HG03175 (cell line): ENCODE data around the gene ATG2A.
"Not testable (repeated sequence)": the region's sequence is repeated elsewhere in the genome, so short reads cannot be mapped to it uniquely, and the experiment has no call there.

Experiments
- ATAC-seq: cut with Tn5 transposase; IDR thresholded peaks from one replicate; pipeline ENCODE4 v1.9.1; 2021; ENCODE audit warnings: mild to moderate bottlenecking, moderate library complexity; ENCODE audit not compliant: unreplicated experiment

Gene ATG2A

GRCh38 chr11:64857485-64857884 is 59.5 kb downstream of the ATG2A start:
- ATAC-seq: no peak

DNA sequence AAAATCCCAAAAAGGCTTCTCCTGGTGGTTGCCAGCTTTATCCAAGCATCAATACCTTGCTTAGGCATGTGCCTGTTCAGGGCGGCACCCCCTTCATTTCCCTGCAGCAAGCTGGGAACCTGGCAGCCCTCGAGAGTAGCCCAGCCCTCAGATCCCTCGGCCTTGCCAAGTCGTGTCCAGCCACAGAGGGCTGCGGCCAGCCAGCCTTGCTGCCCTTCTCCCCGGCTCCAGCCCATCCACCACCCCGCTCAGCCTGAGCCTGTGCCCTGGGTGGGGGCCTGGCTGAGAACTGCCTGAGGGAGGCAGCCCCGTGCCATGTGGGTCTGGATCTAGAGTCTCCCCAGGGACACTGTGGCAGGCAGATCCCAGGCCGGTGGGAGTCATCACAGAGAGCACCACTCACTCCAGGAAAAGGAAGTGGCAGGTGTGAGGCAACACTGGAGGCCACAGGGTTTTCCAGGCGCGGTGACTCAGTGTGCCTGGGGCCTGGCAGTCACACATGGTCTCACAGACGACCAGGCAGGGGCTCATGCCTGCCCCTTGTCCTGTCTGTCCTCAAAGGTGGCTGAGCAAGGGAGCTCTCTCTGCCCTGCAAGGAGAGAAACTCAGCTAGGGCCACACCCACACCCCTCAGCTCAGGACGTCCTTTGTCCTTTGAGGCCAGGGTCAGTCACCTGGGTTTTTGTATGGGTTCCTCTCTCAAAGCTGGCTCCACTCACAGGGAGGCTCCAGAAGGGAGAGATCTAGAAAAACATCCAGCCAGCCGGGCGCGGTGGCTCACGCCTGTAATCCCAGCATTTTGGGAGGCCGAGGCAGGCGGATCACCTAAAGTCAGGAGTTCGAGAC is 60.4 kb downstream of the ATG2A start:
- no peak for ATAC-seq

DNA sequence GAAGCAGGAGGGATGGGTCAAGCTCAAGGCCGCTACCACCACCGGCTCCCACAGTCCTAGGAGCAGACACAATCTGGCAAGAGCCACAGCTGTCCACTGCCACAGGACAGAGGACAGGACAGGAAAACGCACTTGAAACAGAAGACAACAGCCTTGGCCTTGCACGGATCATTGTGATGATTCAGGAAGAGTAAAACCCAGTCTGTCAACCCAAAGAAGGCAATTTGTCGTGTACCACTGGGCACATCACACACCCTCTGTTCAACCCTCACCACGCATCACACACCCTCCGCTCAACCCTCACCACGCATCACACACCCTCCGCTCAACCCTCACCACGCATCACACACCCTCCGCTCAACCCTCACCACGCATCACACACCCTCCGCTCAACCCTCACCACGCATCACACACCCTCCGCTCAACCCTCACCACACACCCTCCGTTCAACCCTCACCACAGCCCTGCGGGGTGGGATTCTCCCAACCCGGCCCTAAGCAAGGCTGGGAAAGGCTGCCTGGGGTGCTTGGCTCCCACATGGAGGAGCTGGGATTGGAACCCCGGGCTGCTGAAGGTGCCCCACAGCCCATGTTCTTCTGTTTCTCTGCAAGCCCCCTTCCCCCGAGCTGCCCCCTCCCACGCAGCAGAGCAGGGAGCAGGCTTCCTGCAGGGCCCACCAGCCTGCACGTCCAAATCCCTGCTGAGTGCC is 61.3 kb downstream of the ATG2A start:
- no peak for ATAC-seq

GRCh38 chr11:64854534-64855502 is 62.2 kb downstream of the ATG2A start:
- ATAC-seq: no peak

- no peak for ATAC-seq
Measured at GRCh38 chr11:64854157-64854533, 62.9 kb downstream of the ATG2A start.

GRCh38 chr11:64853709-64854108 is 63.3 kb downstream of the ATG2A start:
- ATAC-seq: no peak

DNA sequence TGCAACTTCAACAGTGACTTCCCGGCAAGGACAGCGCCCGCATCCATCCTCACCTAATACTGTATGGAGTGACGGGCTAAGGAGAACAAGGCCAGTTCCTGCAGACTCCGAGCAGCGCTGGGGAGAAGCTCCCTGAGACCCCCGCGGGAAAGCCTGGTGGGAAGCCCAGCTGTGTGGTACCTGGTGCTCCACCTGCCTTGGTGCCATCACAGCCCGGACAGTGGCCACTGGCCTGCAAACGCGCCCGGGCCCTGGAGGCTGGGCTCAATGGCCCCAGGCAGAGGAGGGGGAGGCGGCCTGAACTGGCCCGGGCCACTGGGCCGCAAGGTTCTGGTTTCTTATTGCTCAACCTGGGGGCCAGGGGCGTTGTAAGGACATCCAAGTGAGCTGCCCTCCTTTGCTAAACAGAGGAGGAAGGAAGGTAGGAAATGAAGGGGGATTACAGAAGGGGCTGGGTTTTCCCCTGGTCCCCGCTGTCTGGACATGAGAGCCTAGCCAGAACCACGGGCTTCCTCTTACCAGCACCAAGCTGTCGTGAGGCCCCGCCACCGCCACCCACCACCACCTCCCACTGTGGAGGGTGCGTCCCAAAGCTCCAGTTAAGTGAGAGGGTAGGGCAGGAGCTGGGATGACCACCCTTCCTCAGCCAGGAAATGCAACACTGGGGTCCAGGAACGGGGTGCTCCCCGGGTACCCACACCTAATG is 64.1 kb downstream of the ATG2A start:
- no peak for ATAC-seq

GRCh38 chr11:64851831-64852351 is 65.1 kb downstream of the ATG2A start:
- peak; percentile 21 for ATAC-seq

DNA sequence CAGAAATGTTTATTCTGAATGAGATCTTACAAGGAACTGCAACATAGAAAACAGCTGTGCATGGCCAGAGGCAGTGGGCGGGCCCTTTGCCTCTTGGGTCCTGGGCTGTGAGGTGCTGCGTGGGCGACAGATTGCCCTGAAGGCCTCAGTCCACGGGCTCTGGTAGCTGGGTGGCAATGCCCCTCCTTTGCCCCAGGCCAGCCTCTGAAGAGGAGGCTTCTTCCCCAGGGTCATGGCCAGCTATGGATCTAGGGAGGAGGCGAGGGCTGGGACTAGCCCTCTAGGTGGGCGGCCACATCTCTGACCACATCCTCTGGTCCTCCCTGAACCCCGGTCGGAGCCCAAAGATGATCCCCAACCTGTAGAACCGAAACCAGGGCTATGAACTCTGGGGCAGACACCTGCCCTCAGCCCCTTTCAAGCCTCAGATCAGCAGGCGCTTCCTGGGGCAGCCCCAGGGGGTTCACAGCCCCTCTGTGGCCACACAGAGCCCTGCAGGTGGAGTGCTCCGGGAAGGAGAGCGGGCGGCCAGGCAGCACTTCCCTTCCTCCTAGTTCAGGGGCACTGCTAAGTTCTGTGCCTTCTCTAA is 65.9 kb downstream of the ATG2A start:
- ATAC-seq: peak; percentile 66

DNA sequence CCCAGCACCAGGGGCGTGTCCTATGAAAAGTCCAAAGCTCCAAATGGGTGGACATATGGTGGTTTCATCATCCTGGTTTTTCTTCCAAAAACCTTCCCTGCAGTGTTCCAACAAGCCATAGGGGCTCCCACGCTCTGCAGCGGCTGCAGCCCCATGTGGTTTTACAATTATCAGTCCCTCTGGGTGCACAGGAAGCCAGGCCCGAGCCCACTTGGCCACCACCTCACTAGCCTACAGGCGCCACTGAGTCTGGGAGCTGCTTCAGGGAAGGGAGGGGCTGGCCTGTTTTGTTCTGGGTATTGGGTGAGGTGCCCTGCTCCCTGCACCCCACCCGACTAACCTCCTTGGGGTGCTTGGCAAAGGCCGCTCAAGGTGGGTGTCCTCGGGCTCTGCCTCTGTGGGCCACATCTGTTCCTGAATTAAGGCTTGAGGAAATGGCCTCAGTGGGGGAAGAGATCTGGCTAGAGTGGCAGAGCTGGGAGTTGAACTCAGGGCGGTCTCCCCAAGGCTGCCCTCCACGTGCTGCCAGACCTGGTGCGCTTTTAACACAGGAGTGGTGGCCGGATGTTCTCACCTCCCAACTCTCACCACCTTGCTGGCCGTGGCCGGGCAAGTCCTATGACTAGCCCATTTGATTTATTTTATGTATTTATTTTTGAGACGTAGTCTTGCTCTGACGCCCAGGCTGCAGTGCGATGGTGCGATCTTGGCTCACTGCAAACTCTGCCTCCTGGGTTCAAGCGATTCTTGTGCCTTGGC is 67.2 kb downstream of the ATG2A start:
- ATAC-seq: no peak

- ATAC-seq: no peak
Measured at GRCh38 chr11:64848826-64849597, 68.0 kb downstream of the ATG2A start.

DNA sequence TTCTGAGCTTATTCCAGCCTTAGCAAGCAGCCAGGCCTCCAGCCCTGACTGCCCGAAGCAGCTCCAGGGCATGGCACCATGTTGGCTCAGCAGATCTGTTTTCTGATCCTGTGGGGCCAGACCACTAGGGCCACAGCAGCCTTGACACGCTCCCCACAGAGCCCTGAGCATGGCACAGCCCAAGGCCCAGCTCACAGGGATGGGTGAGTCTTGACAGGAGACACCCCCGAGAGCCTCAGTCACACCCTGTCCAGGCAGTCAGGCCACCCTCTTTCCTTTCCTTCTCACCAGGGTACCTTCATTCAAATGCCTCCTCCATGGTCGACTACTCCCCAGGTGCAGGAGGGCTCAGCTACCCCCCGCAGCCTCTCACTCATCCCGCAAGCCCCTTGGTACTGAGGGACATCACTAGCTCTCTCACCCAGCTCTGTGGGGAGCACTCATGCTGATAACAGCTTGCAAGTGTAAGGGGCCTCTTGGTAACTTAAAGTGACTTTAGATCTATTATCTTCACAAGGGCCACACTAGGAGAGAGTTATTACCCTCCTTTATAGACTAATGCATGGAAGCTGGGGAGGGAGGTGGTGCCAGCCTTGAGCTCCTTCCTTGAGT is 68.7 kb downstream of the ATG2A start:
- ATAC-seq: no peak

- no peak for ATAC-seq
Measured at GRCh38 chr11:64846998-64847666, 69.9 kb downstream of the ATG2A start.

- ATAC-seq: not testable (repeated sequence)
Measured at GRCh38 chr11:64845776-64846129, 71.3 kb downstream of the ATG2A start.

DNA sequence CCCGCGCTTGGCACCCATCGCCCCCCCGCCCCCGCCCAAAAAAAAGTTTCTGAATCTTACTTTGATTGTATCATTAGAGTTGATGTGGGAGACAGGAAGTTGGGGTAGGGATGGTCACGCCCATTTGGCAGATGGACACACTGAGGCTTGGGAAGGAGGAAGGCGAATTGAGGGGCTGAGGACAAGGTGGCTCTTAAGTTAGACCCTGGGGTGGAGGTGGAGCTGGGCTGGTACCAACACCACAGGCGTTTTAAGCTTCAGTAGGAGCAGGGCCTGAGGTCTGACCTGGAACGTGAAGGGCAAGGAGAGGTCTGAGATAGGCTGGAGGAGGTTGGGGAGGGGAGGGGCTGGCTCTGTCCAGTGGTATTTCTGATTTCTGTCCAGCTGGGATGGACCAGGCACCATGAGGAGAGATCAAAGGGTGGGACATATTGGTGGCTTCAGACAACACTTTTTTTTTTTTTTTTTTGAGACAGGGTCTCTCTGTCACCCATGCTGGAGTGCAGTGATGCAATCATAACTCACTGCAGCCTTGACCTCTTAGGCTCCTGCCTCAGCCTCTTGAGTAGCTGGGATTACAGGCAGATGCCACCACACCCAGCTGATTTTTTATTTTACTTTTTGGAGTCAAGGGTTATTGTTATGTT is 71.8 kb downstream of the ATG2A start:
- no peak for ATAC-seq
